ENCODE data around the gene TMED4.

GRCh38 chr7:44608916-44609648 lies 27.1 kb upstream of the TMED4 start:
- TF ChIP-seq, protein P1, sequence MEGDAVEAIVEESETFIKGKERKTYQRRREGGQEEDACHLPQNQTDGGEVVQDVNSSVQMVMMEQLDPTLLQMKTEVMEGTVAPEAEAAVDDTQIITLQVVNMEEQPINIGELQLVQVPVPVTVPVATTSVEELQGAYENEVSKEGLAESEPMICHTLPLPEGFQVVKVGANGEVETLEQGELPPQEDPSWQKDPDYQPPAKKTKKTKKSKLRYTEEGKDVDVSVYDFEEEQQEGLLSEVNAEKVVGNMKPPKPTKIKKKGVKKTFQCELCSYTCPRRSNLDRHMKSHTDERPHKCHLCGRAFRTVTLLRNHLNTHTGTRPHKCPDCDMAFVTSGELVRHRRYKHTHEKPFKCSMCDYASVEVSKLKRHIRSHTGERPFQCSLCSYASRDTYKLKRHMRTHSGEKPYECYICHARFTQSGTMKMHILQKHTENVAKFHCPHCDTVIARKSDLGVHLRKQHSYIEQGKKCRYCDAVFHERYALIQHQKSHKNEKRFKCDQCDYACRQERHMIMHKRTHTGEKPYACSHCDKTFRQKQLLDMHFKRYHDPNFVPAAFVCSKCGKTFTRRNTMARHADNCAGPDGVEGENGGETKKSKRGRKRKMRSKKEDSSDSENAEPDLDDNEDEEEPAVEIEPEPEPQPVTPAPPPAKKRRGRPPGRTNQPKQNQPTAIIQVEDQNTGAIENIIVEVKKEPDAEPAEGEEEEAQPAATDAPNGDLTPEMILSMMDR (optimal IDR thresholded peaks at IDR 0.05 in 1 of 3, IDR thresholded peaks at IDR 0.05 in 1 of 3, conservative IDR thresholded peaks at IDR 0.05 in 1 of 3; ENCODE audit: extremely low read depth in 1 of 3, insufficient read depth in 2 of 3, low read length in 3 of 3) = no peak
- no peak for TF ChIP-seq EZH2 (IDR thresholded peaks at IDR 0.05; ENCODE audit: low read length)

Measured in keratinocyte (primary cell).